ENCODE results near the gene ODF4. TPM values are rescaled to one million over a fixed set of nuclear protein-coding genes. Genes with fewer than 3 reads are reported as not detected.
"Not testable (repeated sequence)": the region's sequence is repeated elsewhere in the genome, so short reads cannot be mapped to it uniquely, and the experiment has no call there.

The ODF4 gene
- total RNA-seq, 1 experiment from 2014 or later: not detected

DNA sequence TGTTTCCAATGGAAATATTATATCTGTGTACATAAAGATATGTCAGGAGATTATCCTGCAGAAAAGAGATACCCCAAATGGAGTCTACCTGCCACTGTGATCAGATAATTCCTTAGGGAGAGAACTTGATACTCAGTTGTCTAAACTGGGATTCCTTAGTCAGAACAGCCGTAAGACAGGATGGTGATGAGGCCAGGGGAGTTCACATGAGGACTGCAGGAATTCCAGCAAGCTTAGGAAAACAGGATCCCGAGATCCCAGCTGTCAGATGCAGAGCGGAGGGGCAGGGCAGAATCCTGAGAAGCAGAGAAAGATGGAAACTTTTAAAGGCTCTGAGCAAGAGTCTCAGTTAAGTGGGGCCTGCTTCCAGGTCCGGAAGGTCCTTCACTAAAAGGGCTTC lies 32.1 kb downstream of the ODF4 start:
- Histone ChIP-seq H3K4me2 (no peak overlapping the region), H3K9me2 (ENCODE audit: insufficient read depth) (no peaks in the 10 kb centered on the region), H2AFZ (no peak overlapping the region), H3K36me3 (ENCODE audit: low read depth) (no peaks in the 10 kb centered on the region), H3K9me3 (ENCODE audit: insufficient read depth, low read depth) (no peaks in the 10 kb centered on the region), H4K20me1 (ENCODE audit: insufficient read depth) (no peaks in the 10 kb centered on the region), H3F3A (ENCODE audit: insufficient read depth, low read depth) (peaks cover 16% of the 10 kb centered on the region), H3K27ac (no peak overlapping the region), H3K79me2 (ENCODE audit: low read depth) (no peaks in the 10 kb centered on the region), H3K27me3 (ENCODE audit: insufficient read depth, low read depth) (no peaks in the 10 kb centered on the region), H3K4me1 (replicated peaks; ENCODE audit: insufficient read depth) (0 out of 2 replicates have a peak, but pooled peaks cover 4% of the 10 kb centered on the region), H3K4me3 (no peak overlapping the region)
- CTCF ChIA-PET: no interaction called here
- POLR2A ChIA-PET (ENCODE audit: unreplicated experiment): no interaction called here
- no TSS peak for BruUV-seq (replicated peaks)
- intact Hi-C loops (cut with micrococcal nuclease; ENCODE audit: unreplicated experiment): no loop called here
- DNase-seq: no peak
- TF ChIP-seq EZH2 (IDR thresholded peaks at IDR 0.05; ENCODE audit: low read depth): no peak
- no peak for TF ChIP-seq CTCF (conservative IDR thresholded peaks at IDR 0.05)

GRCh38 chr17:8372422-8372821 lies 32.8 kb downstream of the ODF4 start:
- no TSS peak for BruUV-seq (replicated peaks)
- CTCF ChIA-PET: no interaction called here
- Histone ChIP-seq H2AFZ (no peak overlapping the region), H3K9me2 (ENCODE audit: insufficient read depth) (no peaks in the 10 kb centered on the region), H3K9me3 (ENCODE audit: insufficient read depth, low read depth) (no peaks in the 10 kb centered on the region), H4K20me1 (ENCODE audit: insufficient read depth) (peaks cover 6% of the 10 kb centered on the region; the same call in 1 of the 2 replicates), H3K27me3 (ENCODE audit: insufficient read depth, low read depth) (no peaks in the 10 kb centered on the region), H3K36me3 (ENCODE audit: low read depth) (peaks cover 2% of the 10 kb centered on the region; the same call in 1 of the 2 replicates), H3F3A (ENCODE audit: insufficient read depth, low read depth) (peaks cover 22% of the 10 kb centered on the region), H3K4me2 (no peak overlapping the region), H3K27ac (no peak overlapping the region), H3K4me3 (no peak overlapping the region), H3K79me2 (ENCODE audit: low read depth) (no peaks in the 10 kb centered on the region), H3K4me1 (replicated peaks; ENCODE audit: insufficient read depth) (0 out of 2 replicates have a peak, but pooled peaks cover 4% of the 10 kb centered on the region)
- peak; percentile 58 to 72 for DNase-seq
- intact Hi-C loops (cut with micrococcal nuclease; ENCODE audit: unreplicated experiment): no loop called here
- POLR2A ChIA-PET (ENCODE audit: unreplicated experiment): no interaction called here
- TF ChIP-seq EZH2 (IDR thresholded peaks at IDR 0.05; ENCODE audit: low read depth) (no peak), CTCF (conservative IDR thresholded peaks at IDR 0.05) (no peak)

- H3K27ac ChIP-seq; DNase-seq; H3K27me3 ChIP-seq (ENCODE audit: insufficient read depth, low read depth); POLR2A ChIA-PET (ENCODE audit: unreplicated experiment); H3K79me2 ChIP-seq (ENCODE audit: low read depth); H3K9me3 ChIP-seq (ENCODE audit: insufficient read depth, low read depth); H2AFZ ChIP-seq; intact Hi-C loops (cut with micrococcal nuclease; ENCODE audit: unreplicated experiment); H3K4me2 ChIP-seq; H3K4me3 ChIP-seq; H3K4me1 ChIP-seq (replicated peaks; ENCODE audit: insufficient read depth); H3K9me2 ChIP-seq (ENCODE audit: insufficient read depth); BruUV-seq (replicated peaks); CTCF ChIA-PET: not testable (repeated sequence)
- H3K36me3 ChIP-seq (ENCODE audit: low read depth): peaks cover 13% of the 10 kb centered on the region
- H4K20me1 ChIP-seq (ENCODE audit: insufficient read depth): peaks cover 19% of the 10 kb centered on the region; the same call in 1 of the 2 replicates
- peaks cover 37% of the 10 kb centered on the region for H3F3A ChIP-seq (ENCODE audit: insufficient read depth, low read depth)
Measured at GRCh38 chr17:8373856-8374255, 34.2 kb downstream of the ODF4 start.

DNA sequence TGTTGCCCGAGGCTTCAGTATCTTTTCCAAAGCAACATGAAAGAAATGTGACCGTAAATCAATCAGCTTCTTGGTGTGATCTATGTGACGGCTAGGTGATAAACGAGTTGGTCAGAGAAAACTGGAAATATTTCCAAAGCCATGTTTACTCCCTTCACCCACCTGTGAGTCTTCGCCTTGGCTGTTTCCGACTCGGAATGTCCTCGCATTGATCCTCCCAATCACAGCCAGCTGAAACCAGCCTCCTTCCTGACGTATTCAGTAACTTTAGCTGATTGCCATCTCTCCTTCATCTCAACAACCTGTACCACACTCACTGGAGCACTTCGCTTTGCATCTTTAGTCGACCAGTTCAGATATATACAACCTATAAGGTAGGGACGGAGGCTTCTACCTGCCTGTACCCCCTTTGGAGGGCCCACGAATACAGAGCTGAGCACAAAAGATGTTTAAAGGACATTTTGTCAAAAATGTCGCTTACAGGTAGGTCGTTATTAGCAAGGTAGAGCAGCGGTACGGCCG lies 36.2 kb downstream of the ODF4 start:
- POLR2A ChIA-PET (ENCODE audit: unreplicated experiment): interaction anchor here (0.6 kb wide), 3 partner anchors 46 to 153 kb away, joined by 3 to 25 read pairs (median 4); no protein-coding TSS in a partner anchor
- Histone ChIP-seq H4K20me1 (ENCODE audit: insufficient read depth) (peaks cover 37% of the 10 kb centered on the region; the same call in 1 of the 2 replicates), H2AFZ (no peak overlapping the region), H3K9me3 (ENCODE audit: insufficient read depth, low read depth) (no peaks in the 10 kb centered on the region), H3K27ac (no peak overlapping the region), H3K4me1 (replicated peaks; ENCODE audit: insufficient read depth) (peaks cover 12% of the 10 kb centered on the region), H3K9me2 (ENCODE audit: insufficient read depth) (no peaks in the 10 kb centered on the region), H3K36me3 (ENCODE audit: low read depth) (peaks cover 30% of the 10 kb centered on the region), H3F3A (ENCODE audit: insufficient read depth, low read depth) (peaks cover 56% of the 10 kb centered on the region), H3K79me2 (ENCODE audit: low read depth) (peaks cover 17% of the 10 kb centered on the region), H3K4me2 (no peak overlapping the region), H3K4me3 (no peak overlapping the region), H3K27me3 (ENCODE audit: insufficient read depth, low read depth) (no peaks in the 10 kb centered on the region)
- DNase-seq: no peak
- TF ChIP-seq CTCF (conservative IDR thresholded peaks at IDR 0.05): no peak
- TF ChIP-seq EZH2 (IDR thresholded peaks at IDR 0.05; ENCODE audit: low read depth): no peak
- intact Hi-C loops (cut with micrococcal nuclease; ENCODE audit: unreplicated experiment): loop anchor here (5.0 kb wide), 1 partner anchor 73 kb away; no protein-coding TSS in a partner anchor
- BruUV-seq (replicated peaks): no TSS peak
- CTCF ChIA-PET: interaction anchor here (0.8 kb wide), 1 partner anchor 152 kb away, joined by 8 read pairs; no protein-coding TSS in a partner anchor

All from PC-9 (cell line).